WI38 (cell line): ENCODE data around the gene CARD14.
"Not testable (repeated sequence)": the region's sequence is repeated elsewhere in the genome, so short reads cannot be mapped to it uniquely, and the experiment has no call there.

Experiments used
- H3K4me3 ChIP-seq: 2 replicates; pipeline ENCODE4 v1.5.1; 2011; ENCODE audit warnings: low read depth, mild to moderate bottlenecking, control low read depth, low read length
- TF ChIP-seq, protein P1 (sequence below): IDR thresholded peaks from 2 replicates; pipeline ENCODE4 v1.5.1; 2012; ENCODE audit warnings: low read depth, mild to moderate bottlenecking, control low read depth, low read length

CARD14 gene

GRCh38 chr17:80237386-80237785 lies 67.6 kb downstream of the CARD14 start:
- TF ChIP-seq, protein P1, sequence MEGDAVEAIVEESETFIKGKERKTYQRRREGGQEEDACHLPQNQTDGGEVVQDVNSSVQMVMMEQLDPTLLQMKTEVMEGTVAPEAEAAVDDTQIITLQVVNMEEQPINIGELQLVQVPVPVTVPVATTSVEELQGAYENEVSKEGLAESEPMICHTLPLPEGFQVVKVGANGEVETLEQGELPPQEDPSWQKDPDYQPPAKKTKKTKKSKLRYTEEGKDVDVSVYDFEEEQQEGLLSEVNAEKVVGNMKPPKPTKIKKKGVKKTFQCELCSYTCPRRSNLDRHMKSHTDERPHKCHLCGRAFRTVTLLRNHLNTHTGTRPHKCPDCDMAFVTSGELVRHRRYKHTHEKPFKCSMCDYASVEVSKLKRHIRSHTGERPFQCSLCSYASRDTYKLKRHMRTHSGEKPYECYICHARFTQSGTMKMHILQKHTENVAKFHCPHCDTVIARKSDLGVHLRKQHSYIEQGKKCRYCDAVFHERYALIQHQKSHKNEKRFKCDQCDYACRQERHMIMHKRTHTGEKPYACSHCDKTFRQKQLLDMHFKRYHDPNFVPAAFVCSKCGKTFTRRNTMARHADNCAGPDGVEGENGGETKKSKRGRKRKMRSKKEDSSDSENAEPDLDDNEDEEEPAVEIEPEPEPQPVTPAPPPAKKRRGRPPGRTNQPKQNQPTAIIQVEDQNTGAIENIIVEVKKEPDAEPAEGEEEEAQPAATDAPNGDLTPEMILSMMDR = no peak
- H3K4me3 ChIP-seq = no peak overlapping the region

DNA sequence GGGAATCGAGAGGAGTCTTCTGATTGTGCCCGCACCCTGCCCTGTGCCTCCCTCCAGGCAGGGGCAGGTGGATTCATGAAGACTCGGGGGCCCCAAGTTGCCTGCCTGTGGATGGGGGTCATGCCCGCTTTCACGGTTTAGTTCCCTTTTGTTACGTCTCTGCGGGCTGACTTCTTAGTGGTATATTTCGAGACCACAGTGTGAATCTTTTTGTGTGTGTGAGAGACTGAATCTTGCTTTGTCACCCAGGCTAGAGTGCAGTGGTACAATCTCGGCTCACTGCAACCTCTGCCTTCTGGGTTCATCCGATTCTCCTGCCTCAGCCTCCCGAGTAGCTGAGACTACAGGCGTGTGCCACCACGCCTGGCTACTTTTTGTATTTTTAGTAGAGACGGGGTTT lies 72.7 kb downstream of the CARD14 start:
- no peak overlapping the region for H3K4me3 ChIP-seq
- TF ChIP-seq, protein P1 = no peak

DNA sequence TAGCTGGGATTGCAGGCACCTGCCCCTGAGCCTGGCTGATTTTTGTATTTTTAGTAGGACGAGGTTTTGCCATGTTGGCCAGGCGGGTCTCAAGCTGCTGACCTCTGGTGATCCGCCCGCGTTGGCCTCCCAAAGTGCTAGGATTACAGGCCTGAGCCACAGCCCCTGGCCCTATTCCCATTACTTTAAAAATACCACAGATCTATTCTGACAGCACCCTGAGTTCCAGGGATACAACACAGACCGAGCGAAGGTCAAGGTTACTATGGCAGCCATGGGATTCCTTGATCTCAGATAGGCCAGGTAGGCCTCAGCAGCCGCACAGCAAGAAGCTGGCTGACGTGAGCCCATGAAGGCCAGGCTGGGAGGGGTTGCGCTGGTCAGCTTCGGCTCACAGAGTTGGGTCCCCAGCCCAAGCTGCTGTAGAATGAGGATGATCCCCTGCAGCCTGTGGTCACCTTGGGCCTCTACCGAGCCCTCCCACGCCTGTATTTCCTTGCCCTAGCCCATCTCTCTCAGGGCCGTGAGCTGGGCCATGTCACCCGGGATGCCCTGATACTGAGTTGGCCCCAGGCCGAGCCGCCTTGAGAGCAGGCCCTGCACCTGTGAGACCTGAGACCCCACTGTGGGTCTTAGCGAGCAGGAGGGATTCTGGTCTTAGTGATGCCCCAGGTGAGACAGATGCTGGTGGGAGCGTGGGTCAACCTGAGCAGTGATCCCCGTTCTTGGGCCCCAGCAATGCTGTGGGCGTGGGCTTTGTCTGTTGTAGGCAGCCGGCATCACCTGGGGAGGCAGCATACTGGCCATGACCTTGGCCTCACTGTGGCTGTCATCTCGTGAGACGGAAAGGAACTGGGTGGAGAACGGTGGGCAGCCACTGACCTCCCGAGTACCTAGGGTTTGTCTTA lies 74.0 kb downstream of the CARD14 start:
- no peak overlapping the region for H3K4me3 ChIP-seq
- TF ChIP-seq, protein P1 = no peak

- not testable (repeated sequence) for H3K4me3 ChIP-seq
Observed at GRCh38 chr17:80244448-80244847, 74.6 kb downstream of the CARD14 start.

- TF ChIP-seq, protein P1 = no peak
- H3K4me3 ChIP-seq = no peak overlapping the region
Observed at GRCh38 chr17:80244871-80245509, 75.2 kb downstream of the CARD14 start.

- TF ChIP-seq, protein P1 = no peak
- no peak overlapping the region for H3K4me3 ChIP-seq
Observed at GRCh38 chr17:80245566-80246265, 75.9 kb downstream of the CARD14 start.

- TF ChIP-seq, protein P1 = no peak
- no peak overlapping the region for H3K4me3 ChIP-seq
Observed at GRCh38 chr17:80246266-80246681, 76.4 kb downstream of the CARD14 start.
